T-helper 2 cell treated with Interferon-gamma antibody and Interleukin-4, amounts not matched to agents 5 μg/mL and 100 μg/mL, for 36 hours (primary cell): ENCODE results near the gene AGPAT2.

Source experiments
- DNase-seq: peaks from one replicate; pipeline ENCODE4 v3.0.0; 2021; ENCODE audit warnings: low spot score
- H3K27ac Mint-ChIP-seq: one replicate; pipeline ENCODE4 v1.8.0; 2021; ENCODE audit warnings: mild to moderate bottlenecking, mixed read lengths
- H3K27me3 Mint-ChIP-seq: one replicate; pipeline ENCODE4 v1.8.0; 2021; ENCODE audit warnings: low read depth, mixed read lengths
- H3K36me3 Mint-ChIP-seq: one replicate; pipeline ENCODE4 v1.8.0; 2021; ENCODE audit warnings: low read depth, mixed read lengths
- H3K4me1 Mint-ChIP-seq: one replicate; pipeline ENCODE4 v1.8.0; 2021; ENCODE audit warnings: low read depth, mixed read lengths
- H3K4me3 Mint-ChIP-seq: one replicate; pipeline ENCODE4 v1.8.0; 2022; ENCODE audit warnings: mild to moderate bottlenecking, moderate library complexity, mixed read lengths
- H3K9me3 Mint-ChIP-seq: one replicate; pipeline ENCODE4 v1.8.0; 2021; ENCODE audit warnings: mixed read lengths

The AGPAT2 gene

DNA sequence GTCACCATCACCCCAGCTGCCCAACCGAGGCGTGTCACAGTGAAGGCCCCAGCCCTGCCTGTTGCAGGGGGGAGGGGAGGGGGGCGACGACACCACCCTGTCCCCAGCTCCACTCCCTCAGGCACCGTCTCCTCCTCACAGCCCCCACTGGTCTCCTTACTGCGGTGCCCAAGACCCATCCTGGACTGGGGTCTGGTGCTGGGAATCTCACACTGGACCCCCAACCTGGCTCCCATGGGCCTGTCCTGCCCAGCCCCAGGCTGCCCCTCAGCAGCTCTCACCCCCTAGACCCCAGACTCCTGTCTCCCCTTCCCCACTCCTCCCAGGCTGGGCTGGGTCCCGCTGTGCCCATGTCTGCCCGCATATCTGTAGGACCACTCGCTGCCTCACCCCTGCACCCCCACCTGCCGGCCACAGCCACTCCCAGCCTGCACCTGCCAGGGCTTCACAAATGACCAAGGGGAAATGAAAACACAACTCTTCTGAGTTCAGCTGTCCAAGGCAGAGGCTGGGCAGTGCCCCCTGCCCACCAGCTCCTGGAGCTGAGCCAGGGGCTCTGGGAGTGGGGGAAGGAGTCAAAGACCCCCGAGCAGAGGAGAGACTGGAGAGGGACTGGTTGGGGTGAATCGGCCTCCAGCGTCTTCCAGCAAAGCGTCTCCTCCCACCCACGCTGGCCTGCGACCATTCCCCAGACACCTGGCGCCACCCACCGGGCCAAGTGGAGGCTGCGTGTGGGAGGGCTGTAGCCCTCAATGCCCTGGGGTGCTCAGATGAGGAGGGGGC is 57.2 kb downstream of the AGPAT2 start:
- no peak overlapping the region for H3K27ac Mint-ChIP-seq

DNA sequence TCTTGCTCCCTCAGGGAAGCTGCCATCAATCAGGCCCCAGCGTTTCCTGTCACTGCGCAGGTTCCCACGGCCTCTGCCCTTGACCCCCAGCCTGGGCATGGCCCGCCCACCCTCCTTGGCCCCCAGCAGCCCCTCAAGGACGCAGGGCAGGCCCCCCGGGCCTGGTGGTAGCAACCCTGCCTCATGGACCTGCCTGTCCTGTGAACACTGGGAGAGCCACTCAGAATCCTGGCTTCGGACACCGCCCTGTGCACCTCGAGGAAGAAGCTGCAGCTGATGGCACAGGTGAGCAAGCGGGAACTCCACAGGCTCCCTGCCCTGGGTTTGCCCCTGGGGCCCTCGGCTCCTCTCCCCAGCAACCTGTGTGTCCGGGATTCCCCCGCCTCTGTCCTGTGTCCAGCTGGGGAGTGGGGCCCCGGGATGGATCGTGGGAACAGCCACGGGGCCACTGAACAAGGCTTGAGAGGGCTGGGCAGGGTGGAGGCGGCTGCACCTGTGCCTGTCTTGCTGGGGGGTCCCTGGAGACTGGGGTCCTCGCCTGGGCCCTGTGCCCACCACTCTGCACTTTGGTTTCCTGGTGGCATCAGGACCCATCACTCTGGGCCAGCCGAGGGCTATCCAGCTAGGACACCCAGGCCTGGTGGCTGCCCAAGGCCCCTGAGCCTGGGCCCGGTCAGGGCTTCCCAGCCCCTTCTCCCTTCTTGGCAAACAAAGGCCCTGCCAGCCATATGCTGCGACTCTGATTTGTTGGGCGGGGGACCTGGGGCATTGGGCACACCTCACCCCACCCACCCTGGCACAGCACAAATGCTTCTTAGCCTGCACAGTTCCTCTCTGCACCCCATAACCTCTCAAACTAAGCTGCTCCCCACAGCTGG is 58.0 kb downstream of the AGPAT2 start:
- Mint-ChIP-seq H3K4me1 (no peaks in the 10 kb centered on the region), H3K36me3 (no peaks in the 10 kb centered on the region), H3K9me3 (no peaks in the 10 kb centered on the region), H3K27ac (no peak overlapping the region), H3K27me3 (peaks cover 3% of the 10 kb centered on the region), H3K4me3 (no peak overlapping the region)
- DNase-seq = no peak

More for the DNA sequence above, 57.2 kb downstream of the AGPAT2 start:
- peak; percentile 42 for DNase-seq
- H3K27me3 Mint-ChIP-seq = peaks cover 3% of the 10 kb centered on the region
- H3K4me3 Mint-ChIP-seq = no peak overlapping the region
- H3K9me3 Mint-ChIP-seq = no peaks in the 10 kb centered on the region
- no peaks in the 10 kb centered on the region for H3K4me1 Mint-ChIP-seq
- no peaks in the 10 kb centered on the region for H3K36me3 Mint-ChIP-seq

DNA sequence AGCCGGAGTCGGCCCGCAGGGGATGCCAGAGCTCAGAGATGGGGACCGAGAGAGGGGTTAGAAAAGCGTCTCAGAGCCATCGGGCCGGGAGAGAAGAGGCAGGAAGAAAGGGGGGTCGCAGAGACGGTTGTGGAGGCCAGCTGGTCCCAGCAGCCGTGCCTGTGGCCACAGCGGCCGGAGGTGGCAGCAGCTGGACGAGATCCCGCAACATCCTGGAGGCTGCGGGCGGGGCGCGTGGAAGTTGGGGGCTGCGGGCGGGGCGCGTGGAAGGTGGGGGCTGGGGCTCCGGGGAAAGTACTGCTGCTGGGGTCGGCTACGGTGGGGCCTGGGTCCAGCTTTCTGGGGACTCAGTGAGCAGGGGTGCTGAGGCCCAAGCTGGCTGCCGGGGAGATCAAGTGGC is 59.0 kb downstream of the AGPAT2 start:
- peaks cover 3% of the 10 kb centered on the region for H3K27me3 Mint-ChIP-seq
- no peaks in the 10 kb centered on the region for H3K36me3 Mint-ChIP-seq
- H3K27ac Mint-ChIP-seq = no peak overlapping the region
- no peaks in the 10 kb centered on the region for H3K4me1 Mint-ChIP-seq
- H3K9me3 Mint-ChIP-seq = no peaks in the 10 kb centered on the region
- no peak overlapping the region for H3K4me3 Mint-ChIP-seq
- no peak for DNase-seq

DNA sequence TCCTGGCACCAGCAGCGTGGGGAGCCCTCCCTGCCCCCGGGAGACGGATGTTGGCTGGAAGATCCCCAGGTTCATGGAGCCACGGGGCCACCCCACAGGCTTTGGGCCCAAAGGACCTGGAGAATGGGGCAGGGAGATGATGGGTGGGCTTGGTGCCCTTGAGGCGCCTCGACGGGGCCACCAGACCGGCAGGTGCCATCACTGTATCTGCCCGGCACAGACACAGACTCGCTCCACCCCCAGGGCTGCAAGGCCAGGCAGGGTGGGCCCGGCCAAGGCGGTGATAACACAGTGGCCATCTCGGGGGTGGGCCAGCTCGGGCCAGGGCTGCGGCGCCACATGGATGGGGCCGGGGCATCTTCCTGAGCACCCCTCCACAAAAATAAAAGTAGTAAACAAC is 59.6 kb downstream of the AGPAT2 start:
- no peak overlapping the region for H3K27ac Mint-ChIP-seq
- H3K4me3 Mint-ChIP-seq = no peak overlapping the region
- no peaks in the 10 kb centered on the region for H3K9me3 Mint-ChIP-seq
- H3K4me1 Mint-ChIP-seq = no peaks in the 10 kb centered on the region
- H3K27me3 Mint-ChIP-seq = peaks cover 3% of the 10 kb centered on the region
- H3K36me3 Mint-ChIP-seq = no peaks in the 10 kb centered on the region
- no peak for DNase-seq

DNA sequence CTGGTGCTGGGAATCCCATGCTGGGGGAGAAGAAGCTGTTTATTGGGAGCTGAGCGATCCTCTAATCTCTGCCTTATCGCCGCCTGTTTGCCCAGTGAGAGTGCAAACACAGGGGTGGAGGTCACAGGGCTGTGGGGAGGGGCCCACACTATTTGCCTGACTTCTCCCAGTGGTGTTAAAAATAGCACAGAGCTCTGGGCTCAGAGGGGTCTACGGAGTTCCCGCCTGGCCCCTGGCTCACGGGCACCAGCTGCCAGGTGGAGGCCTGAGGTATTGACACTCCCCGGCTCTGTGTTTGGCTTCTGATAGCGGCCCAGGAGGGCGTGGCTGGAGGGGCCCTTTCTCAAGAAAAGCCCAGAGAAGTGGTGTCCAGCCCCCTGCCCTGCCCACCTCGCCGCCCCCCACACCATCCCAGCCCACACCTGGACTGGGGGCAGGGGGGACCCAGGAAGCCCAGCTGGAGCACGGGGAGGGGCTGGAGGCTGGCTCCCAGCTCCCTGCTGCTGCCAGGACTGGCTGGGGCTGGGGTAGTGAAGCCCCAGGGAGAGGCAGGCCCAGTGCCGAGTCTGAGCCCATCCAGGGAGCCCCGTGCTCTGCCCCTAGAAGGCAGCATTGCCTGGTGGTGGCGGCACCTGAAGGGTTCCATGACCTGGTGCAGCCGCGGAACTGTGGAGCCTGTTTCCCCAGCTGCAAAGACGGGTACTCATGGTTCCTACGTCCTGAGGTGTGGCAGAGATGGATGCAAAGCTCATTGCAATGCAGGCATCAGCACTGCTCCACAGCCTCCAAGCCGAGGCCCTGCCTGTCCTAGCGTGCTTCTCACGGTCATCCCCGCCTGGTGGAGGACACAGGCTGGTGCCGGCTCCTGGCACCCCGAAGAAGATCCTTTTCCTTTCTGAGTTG is 60.3 kb downstream of the AGPAT2 start:
- H3K9me3 Mint-ChIP-seq = no peaks in the 10 kb centered on the region
- no peak overlapping the region for H3K4me3 Mint-ChIP-seq
- H3K27ac Mint-ChIP-seq = no peak overlapping the region
- H3K27me3 Mint-ChIP-seq = peaks cover 3% of the 10 kb centered on the region
- no peaks in the 10 kb centered on the region for H3K4me1 Mint-ChIP-seq
- no peak for DNase-seq
- H3K36me3 Mint-ChIP-seq = no peaks in the 10 kb centered on the region

DNA sequence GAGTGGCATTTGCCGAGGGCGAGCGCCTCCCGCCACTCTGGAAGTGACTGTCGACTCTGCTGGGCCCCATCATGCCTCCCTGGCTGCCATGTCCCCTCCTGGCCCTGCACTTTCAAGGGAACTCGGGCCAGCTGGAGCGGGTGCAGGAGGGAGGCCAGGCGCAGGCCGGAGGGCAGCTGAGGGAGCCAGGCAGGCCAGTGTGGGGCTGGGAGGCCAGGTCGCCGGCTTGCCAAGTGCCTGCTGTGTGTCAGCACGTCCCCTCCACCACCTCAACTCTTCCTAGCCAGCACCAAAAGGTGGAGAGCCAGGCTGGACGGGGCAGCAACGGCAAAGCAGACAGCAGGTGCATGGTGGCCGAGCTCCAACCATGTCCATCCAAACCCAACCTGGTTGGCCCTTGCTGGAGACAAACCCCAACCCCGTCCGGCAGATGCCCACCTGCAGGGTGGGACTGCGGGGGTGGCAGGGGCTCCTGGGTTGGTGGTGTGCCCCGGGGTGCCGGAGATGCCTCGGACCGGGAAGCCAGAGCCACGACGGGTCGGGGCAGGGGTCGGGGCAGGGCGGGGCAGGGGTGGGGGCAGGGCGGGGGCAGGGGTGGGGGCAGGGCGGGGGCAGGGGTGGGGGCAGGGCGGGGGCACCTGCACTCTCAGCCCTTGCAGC is 61.1 kb downstream of the AGPAT2 start:
- DNase-seq = no peak
- H3K4me1 Mint-ChIP-seq = no peaks in the 10 kb centered on the region
- no peak overlapping the region for H3K4me3 Mint-ChIP-seq
- H3K36me3 Mint-ChIP-seq = no peaks in the 10 kb centered on the region
- H3K9me3 Mint-ChIP-seq = no peaks in the 10 kb centered on the region
- H3K27ac Mint-ChIP-seq = no peak overlapping the region
- peaks cover 3% of the 10 kb centered on the region for H3K27me3 Mint-ChIP-seq

DNA sequence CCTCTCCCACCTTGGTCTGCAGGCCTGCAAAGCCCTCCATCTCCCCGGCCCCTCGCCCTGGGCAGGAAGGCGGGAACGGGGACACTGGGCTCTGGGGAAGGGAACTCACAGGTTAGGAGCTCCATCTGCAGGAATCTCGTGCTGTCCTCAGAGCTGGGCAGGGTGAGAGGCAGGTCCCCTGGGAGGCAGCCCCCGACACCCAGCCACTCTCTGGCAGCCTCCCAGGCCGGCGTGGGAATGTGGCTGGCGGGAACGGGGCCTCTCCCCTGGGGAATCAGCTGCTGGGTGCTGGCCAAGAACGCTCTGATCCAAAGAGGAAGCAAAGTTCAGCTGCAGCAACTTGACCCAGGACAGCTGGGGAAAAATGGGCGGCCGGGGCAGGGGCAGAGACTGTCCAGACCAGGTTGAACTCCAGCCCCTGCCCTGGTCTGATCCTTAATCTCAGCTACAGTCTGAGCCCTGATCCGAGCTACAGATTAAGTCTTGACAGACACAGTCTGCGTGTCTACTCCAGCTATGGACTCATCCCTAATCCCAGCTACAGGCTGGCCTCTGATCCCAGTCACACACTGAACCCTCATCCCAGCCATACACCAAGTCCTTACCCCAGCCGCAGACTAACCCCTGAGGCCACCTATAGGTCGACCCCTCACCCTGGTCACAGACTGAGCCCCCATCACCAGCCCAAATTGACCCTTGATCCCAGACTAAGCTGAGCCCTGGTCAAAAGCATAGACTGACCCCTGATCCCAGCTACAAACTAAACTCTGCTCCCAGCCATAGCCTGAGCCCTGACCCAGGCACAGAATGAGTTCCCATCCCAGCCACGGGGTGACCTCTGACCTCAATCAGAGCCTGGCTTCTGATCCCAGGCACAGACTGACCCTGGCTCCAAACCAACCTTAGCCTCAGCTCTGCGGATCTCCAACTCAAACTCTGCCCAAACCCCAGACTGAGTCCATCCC is 61.9 kb downstream of the AGPAT2 start:
- H3K4me1 Mint-ChIP-seq = no peaks in the 10 kb centered on the region
- H3K27me3 Mint-ChIP-seq = peaks cover 3% of the 10 kb centered on the region
- no peak overlapping the region for H3K27ac Mint-ChIP-seq
- no peaks in the 10 kb centered on the region for H3K36me3 Mint-ChIP-seq
- H3K4me3 Mint-ChIP-seq = no peak overlapping the region
- no peaks in the 10 kb centered on the region for H3K9me3 Mint-ChIP-seq
- no peak for DNase-seq

DNA sequence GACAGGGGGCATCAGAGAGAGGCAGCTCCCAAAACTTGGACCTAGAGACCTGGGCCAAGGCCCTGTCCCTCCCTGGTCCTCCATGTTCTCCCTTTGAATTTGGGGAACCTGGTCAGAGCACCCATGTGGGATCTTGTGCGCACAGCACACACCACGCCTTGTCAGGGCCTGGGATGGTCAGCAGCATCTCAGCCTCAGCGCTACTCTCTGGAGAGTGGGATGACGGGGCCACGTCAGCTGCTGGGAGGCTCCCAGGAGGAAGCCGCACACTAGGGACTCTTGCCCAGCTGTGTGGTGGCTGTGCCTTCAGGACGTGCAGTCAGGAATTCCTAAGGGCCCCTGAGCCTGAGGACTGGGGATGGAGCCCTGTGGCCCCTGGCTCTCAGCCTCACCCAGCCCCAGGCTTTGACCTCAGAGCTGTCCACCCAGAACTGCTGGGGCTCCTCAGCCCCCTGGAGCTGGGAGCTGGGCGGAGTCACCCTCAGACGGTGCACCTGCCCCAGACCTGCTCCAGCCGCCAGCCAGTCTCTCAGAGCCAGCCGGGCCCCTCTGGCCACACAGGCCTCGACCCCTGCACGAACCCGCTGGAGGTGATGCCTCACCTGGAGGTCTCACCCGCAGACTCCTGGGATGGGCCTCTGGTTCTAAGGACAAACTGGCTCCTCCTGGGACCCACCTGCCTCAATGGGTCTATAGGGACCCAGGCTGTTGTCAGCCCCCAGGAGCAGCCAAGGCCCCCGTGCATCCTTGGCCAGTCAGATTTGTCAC is 62.9 kb downstream of the AGPAT2 start:
- Mint-ChIP-seq H3K36me3 (no peaks in the 10 kb centered on the region), H3K27me3 (peaks cover 3% of the 10 kb centered on the region), H3K9me3 (no peaks in the 10 kb centered on the region), H3K4me1 (no peaks in the 10 kb centered on the region), H3K4me3 (no peak overlapping the region), H3K27ac (no peak overlapping the region)
- no peak for DNase-seq

DNA sequence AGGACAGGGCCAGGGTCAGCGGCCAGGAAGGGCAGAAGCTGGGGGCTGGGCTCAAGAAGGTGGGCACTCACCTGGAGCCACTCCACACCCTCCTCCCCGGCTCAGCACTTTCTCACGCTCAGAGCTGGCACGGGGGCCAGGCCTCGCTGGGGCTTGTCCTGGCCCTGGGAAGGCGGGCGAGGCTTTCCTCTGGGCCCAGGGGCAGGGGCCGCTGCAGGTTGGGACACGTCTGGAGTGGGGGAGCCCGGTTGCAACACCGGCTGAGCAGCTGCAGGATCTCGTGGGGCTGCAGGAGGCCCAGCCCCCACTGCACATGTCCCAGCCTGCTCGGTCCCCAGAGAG is 63.4 kb downstream of the AGPAT2 start:
- no peak for DNase-seq
- no peaks in the 10 kb centered on the region for H3K9me3 Mint-ChIP-seq
- H3K36me3 Mint-ChIP-seq = no peaks in the 10 kb centered on the region
- peaks cover 3% of the 10 kb centered on the region for H3K27me3 Mint-ChIP-seq
- H3K4me1 Mint-ChIP-seq = no peaks in the 10 kb centered on the region
- H3K27ac Mint-ChIP-seq = no peak overlapping the region
- no peak overlapping the region for H3K4me3 Mint-ChIP-seq
